Mucosa of rectum (tissue), 2 donors: ENCODE measurements around the gene EPHA4.

Source experiments
- H3K27ac ChIP-seq, 2 donors: one replicate each; pipeline ENCODE4 v1.7.0; 2013; ENCODE audit warnings: inconsistent platforms in 2 of 2, low read depth in 2 of 2, low read length in 2 of 2
- H3K27me3 ChIP-seq, 2 donors: one replicate each; pipeline ENCODE4 v1.7.0; 2013; ENCODE audit warnings: low read length in 2 of 2; ENCODE audit not compliant: control insufficient read depth in 2 of 2, insufficient read depth in 2 of 2
- H3K36me3 ChIP-seq, 2 donors: one replicate each; pipeline ENCODE4 v1.7.0; 2013; ENCODE audit warnings: low read length in 2 of 2; ENCODE audit not compliant: control insufficient read depth in 2 of 2, insufficient read depth in 2 of 2
- H3K4me1 ChIP-seq, 2 donors: one replicate each; pipeline ENCODE4 v1.7.0; 2013; ENCODE audit warnings: low read length in 2 of 2, mild to moderate bottlenecking in 1 of 2; ENCODE audit not compliant: control insufficient read depth in 2 of 2, insufficient read depth in 2 of 2
- H3K4me3 ChIP-seq, 2 donors: one replicate each; pipeline ENCODE4 v1.7.0; 2013; ENCODE audit warnings: low read length in 2 of 2
- H3K9ac ChIP-seq, 2 donors: one replicate each; pipeline ENCODE4 v1.7.0; 2013; ENCODE audit warnings: low read length in 2 of 2, low read depth in 1 of 2, mild to moderate bottlenecking in 1 of 2
- H3K9me3 ChIP-seq, 2 donors: one replicate each; pipeline ENCODE4 v1.7.0; 2013; ENCODE audit warnings: low read length in 2 of 2; ENCODE audit not compliant: control insufficient read depth in 2 of 2
- donor health status: healthy.
- donor health status: Normal muscosa, but diverticular disease.

EPHA4 gene

DNA sequence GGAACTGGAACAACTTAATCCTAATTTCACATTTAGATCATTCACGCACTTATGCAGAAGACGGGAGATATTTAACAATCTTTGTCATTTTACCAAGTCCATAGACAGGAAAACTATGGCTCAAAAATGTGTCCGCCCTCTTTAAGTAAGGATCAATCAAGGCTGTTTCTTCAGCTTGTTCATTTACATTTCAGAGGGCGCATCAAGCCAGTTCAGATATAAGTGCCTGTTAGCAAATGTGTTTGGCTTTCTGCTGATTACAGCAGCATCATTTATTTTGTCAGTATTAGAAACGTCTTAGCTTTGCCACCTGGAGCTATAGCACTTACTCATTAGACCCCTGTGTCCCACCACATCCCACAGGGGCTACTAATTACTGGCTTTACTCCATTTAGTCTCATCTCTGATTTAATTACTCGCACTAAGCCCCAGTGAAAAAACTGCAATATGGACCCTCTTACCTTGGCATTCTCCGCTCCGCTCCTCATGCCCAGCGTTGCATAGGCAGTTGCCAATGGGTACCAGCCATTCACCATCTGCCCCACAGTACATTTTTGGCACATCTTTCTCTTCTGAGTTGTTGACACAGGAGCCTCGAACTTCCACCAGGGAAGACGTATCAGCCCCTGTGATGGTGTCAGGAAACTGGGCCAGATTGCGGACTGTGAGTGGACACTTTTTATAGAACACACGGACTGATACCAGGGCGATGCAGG lies 8.7 kb downstream of the EPHA4 start:
- Histone ChIP-seq H3K27me3 (no peaks in the 10 kb centered on the region), H3K4me1 (no peaks in the 10 kb centered on the region), H3K9ac (no peak overlapping the region), H3K4me3 (no peak overlapping the region), H3K27ac (no peak overlapping the region), H3K9me3 (no peaks in the 10 kb centered on the region), H3K36me3 (peaks cover 3% of the 10 kb centered on the region in 2 donors)

DNA sequence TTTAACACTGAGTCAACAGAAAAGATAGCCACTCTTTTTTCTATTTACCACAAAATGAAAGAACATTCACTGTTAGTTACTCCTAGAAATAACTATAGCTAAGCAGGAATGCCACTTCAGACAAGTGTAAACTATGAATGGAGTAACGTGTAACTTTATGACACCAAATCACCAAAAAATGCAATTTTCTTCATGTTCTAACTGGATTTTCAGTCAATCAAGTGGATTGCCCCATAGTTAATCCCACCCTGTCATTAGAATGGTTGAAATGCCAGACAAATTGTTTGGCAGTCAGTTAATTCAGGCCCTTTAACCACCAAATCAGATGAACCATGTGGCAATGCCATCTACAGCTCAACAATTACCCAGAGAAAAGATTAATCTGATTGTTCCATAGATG lies 9.9 kb downstream of the EPHA4 start:
- peaks cover 3% of the 10 kb centered on the region in 2 donors for H3K36me3 ChIP-seq
- H3K27ac ChIP-seq, result no peak overlapping the region
- no peak overlapping the region for H3K9ac ChIP-seq
- H3K4me3 ChIP-seq, result no peak overlapping the region
- no peaks in the 10 kb centered on the region for H3K4me1 ChIP-seq
- no peaks in the 10 kb centered on the region for H3K27me3 ChIP-seq
- no peaks in the 10 kb centered on the region for H3K9me3 ChIP-seq

DNA sequence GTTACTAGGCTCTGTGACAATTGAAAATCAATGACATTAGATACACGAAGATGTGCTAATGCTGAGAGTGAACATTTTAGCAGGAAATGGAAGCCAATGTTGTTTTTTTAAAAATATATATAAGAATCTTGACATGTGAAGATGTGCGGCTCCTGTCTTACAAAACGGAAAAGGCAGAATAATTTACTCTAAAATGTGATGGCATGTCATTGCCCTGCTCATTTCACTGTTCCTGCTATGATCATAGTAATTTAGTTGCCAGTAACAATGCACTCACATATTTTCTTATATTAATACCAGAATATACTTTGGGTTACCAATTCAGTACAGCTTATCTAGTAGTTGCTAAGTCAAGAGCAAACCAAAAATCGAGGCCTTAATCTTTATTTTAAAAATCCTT lies 10.3 kb downstream of the EPHA4 start:
- Histone ChIP-seq H3K4me1 (no peaks in the 10 kb centered on the region), H3K36me3 (peaks cover 3% of the 10 kb centered on the region in 2 donors), H3K9me3 (no peaks in the 10 kb centered on the region), H3K4me3 (no peak overlapping the region), H3K9ac (no peak overlapping the region), H3K27ac (no peak overlapping the region), H3K27me3 (no peaks in the 10 kb centered on the region)

DNA sequence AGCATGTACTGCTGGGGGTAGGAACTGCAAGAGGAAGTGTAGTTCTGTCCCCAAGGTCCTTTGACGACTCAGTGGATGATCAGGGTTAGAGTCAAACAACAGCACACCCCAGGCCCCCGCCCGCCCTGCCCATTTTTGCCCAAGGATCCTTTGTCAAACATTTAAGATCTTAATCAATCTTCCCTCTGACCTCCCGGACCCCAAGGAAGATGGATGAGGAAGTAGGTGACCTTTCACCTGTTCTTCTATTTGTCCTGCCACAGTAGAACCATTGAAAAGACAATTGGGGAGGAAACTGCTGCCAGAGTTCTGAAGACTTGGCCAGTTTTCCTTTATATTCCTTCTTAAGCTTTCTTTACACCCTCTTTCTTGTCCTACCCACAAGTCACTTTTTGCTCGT lies 12.1 kb downstream of the EPHA4 start:
- H3K4me3 ChIP-seq, result no peak overlapping the region
- H3K36me3 ChIP-seq, result peaks cover 3% of the 10 kb centered on the region in 2 donors
- H3K27me3 ChIP-seq, result no peaks in the 10 kb centered on the region
- no peaks in the 10 kb centered on the region for H3K4me1 ChIP-seq
- H3K27ac ChIP-seq, result no peak overlapping the region
- H3K9me3 ChIP-seq, result no peaks in the 10 kb centered on the region
- H3K9ac ChIP-seq, result no peak overlapping the region

DNA sequence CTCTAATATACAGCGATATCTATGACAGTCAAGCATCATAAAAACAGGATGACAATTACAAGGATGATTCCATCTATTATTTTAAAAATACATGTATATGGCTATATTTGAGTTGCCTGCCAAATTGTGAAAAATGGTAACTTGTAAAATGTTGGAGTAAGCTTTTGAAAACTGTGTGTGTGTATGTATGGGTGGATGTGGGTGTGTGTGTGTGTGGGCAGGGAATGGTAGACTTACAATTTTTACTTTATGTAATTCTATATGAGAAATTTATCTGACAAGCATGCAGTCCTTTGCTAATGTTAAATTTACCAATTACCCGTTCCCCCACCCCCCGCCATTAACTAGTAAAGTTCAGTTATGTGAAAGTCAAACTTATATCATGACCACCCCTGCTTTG lies 14.0 kb downstream of the EPHA4 start:
- Histone ChIP-seq H3K9me3 (no peaks in the 10 kb centered on the region), H3K27ac (no peak overlapping the region), H3K27me3 (no peaks in the 10 kb centered on the region), H3K9ac (no peak overlapping the region), H3K4me1 (no peaks in the 10 kb centered on the region), H3K4me3 (no peak overlapping the region), H3K36me3 (peaks cover 0 to 2% of the 10 kb centered on the region in 2 donors)

DNA sequence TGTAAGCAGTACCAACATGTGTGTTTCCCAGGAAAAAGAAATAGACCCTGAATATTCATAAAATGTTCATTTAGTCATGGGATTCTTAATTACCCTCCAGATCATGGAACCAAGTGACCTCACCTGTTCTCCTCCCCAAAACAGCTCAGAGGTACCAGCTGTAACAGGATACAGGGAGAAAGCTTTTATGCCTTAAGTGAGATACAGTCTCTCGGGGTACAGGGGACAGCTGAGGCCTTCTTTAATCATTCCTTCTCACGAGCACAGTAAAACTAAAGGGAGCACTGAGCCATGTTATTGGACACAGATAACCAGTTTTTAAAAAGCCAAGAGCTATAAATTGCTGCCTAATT lies 16.6 kb downstream of the EPHA4 start:
- Histone ChIP-seq H3K4me3 (no peak overlapping the region), H3K4me1 (no peaks in the 10 kb centered on the region), H3K27ac (no peak overlapping the region), H3K9me3 (no peaks in the 10 kb centered on the region), H3K36me3 (no peaks in the 10 kb centered on the region), H3K9ac (no peak overlapping the region), H3K27me3 (no peaks in the 10 kb centered on the region)

DNA sequence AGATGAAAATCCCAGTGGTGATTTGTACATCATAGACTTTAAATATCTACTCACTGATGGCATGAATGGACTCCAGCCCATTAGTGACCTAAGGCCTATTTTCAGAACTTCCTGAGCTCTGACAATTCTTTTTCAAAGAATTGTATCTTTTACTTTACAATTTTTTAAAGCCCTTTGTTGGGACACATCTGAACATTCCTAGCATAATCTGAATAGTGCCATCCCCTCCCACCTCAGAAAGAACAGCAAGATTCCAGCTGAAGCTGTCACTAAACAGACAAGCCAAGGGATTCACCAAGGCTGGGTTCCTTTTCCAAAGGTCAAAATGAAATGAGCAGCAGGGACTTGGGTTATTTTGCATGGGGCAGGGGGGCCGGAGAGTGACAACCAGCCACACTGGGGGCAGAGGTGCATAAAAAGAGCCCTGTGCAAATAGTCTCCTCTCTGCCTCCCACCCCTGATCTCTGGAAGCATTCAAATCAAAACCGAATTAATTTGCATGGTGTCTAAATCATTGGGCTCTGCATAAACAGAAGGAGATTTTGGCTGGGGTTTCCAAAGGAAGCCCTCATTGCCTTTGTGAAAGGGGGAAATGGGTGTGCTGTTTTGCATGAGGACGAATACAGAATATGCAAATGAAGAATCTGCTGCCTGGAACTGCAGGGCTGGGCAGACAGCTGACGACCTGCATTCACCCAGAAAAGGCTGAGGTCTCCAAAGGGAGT lies 17.2 kb downstream of the EPHA4 start:
- no peaks in the 10 kb centered on the region for H3K4me1 ChIP-seq
- no peaks in the 10 kb centered on the region for H3K36me3 ChIP-seq
- H3K27ac ChIP-seq, result no peak overlapping the region
- no peaks in the 10 kb centered on the region for H3K27me3 ChIP-seq
- H3K9me3 ChIP-seq, result no peaks in the 10 kb centered on the region
- H3K9ac ChIP-seq, result no peak overlapping the region
- no peak overlapping the region for H3K4me3 ChIP-seq

DNA sequence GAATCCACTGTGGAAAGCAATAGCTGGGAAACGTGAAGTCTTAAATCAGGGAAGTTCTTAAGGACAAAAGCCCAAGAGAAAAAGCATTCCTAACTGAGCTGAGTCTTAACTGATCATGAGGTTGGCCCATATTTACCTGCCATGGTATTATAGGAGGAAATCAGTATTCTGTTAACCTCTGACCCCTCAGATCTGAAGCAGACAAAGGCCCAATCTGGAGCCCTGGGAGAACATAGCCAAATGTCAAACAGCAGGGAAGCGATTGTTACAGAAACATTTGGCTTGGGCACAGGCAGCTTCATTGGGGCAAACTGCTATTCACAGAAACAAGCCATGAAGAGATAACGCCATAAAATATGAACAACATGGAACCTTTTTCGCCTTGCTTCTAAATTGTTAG lies 18.8 kb downstream of the EPHA4 start:
- H3K27ac ChIP-seq, result no peak overlapping the region
- H3K9ac ChIP-seq, result no peak overlapping the region
- no peaks in the 10 kb centered on the region for H3K4me1 ChIP-seq
- no peak overlapping the region for H3K4me3 ChIP-seq
- no peaks in the 10 kb centered on the region for H3K27me3 ChIP-seq
- H3K9me3 ChIP-seq, result no peaks in the 10 kb centered on the region
- no peaks in the 10 kb centered on the region for H3K36me3 ChIP-seq

DNA sequence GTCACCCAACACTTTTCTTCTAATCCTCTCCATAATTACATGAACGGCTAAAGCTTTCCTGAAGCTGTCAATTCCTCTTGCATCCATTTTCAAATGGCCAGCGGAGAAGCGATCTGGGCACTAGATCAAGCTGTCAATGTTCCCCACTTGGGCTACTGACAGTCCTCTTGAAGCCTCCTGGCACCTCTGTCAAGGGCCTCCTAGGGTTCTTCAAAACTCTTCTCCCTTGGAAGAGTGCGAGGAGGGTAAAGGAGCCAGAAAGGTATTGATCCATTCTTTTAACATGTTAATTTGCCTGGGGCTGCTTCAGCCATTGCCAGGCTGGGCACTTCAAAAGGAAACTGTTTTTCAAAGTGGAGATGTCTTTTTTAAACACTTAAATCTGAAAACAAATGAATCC lies 19.8 kb downstream of the EPHA4 start:
- Histone ChIP-seq H3K9me3 (no peaks in the 10 kb centered on the region), H3K36me3 (no peaks in the 10 kb centered on the region), H3K4me1 (no peaks in the 10 kb centered on the region), H3K4me3 (no peak overlapping the region), H3K27ac (no peak overlapping the region), H3K27me3 (no peaks in the 10 kb centered on the region), H3K9ac (no peak overlapping the region)

DNA sequence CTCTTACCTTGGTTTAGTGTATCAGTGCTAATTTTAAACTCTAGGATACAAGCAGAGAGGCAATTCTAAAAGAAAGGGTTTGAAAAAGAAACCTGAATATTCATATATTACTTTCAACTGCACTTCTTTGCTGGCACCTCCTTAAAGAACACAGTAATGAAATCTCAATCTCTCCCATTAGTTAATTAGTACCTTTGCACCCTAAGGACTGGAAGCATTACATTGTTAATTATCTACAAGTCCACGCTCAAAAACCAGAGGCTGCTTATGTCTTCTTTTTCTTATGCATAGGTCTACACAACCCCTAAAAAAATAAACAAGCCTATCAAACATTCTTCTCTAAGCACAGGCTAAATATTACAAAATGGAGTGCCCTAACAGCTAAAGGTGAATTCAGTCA lies 20.2 kb downstream of the EPHA4 start:
- Histone ChIP-seq H3K9ac (no peak overlapping the region), H3K27ac (no peak overlapping the region)

More for the DNA sequence above, 20.2 kb downstream of the EPHA4 start:
- Histone ChIP-seq H3K9me3 (no peaks in the 10 kb centered on the region), H3K4me1 (peaks cover 0 to 3% of the 10 kb centered on the region in 2 donors), H3K27me3 (no peaks in the 10 kb centered on the region), H3K36me3 (no peaks in the 10 kb centered on the region), H3K4me3 (no peak overlapping the region)
